Peyer's patch (tissue), 4 donors: Measurements from ENCODE around the gene ANXA3.

ENCODE experiments used
- CTCF ChIP-seq, 6 experiments: fragments of 450-650 bp in 4 of 6; fragments of 200-600 bp in 2 of 6; sonication (generic) in 1 of 6; IDR thresholded peaks; one replicate each; pipeline ENCODE4 v1.5.1; 2017 to 2019; ENCODE audit warnings: antibody characterized with exemption in 6 of 6, mild to moderate bottlenecking in 3 of 6, moderate library complexity in 1 of 6
- POLR2A ChIP-seq, 2 donors: fragments of 450-650 bp; IDR thresholded peaks; one replicate each; pipeline ENCODE4 v1.5.1; 2017; ENCODE audit warnings: antibody characterized with exemption in 2 of 2, mild to moderate bottlenecking in 2 of 2, moderate library complexity in 2 of 2

GRCh38 chr4:78648640-78649363, 97.2 kb downstream of the ANXA3 start:
- TF ChIP-seq CTCF (IDR thresholded peaks at IDR 0.05), result no peak
- no peak for TF ChIP-seq POLR2A (IDR thresholded peaks at IDR 0.05)
